Stomach (tissue), 9 donors: ENCODE data around the gene NRL. TPM values are rescaled to one million over a fixed set of nuclear protein-coding genes. Genes with fewer than 3 reads are reported as not detected.

Experiments used
- DNase-seq, 2 donors: peaks; one replicate each; pipeline versions ENCODE4 v3.0.0 to v3.0.0-alpha.2; 2013 to 2019
- H3K27ac ChIP-seq, 5 donors: fragments of 200-600 bp in 4 of 5; sonication (generic) in 4 of 5; one replicate each; pipeline ENCODE4 v1.5.1; 2013 to 2019; ENCODE audit warnings: mild to moderate bottlenecking in 1 of 5, moderate library complexity in 1 of 5
- H3K27me3 ChIP-seq, 3 donors: fragments of 200-600 bp; sonication (generic); one replicate each; pipeline ENCODE4 v1.5.1; 2017 to 2019; ENCODE audit warnings: mixed run types in 1 of 3
- H3K36me3 ChIP-seq, 4 donors: fragments of 200-600 bp; sonication (generic); 1 replicate in 3 of 4; 2 replicates in 1 of 4; pipeline ENCODE4 v1.5.1; 2016 to 2019
- H3K4me1 ChIP-seq, 4 donors: fragments of 200-600 bp; sonication (generic); one replicate each; pipeline ENCODE4 v1.5.1; 2016 to 2019
- H3K4me3 ChIP-seq, 4 donors: fragments of 200-600 bp; sonication (generic) in 3 of 4; one replicate each; pipeline ENCODE4 v1.5.1; 2016 to 2019; ENCODE audit warnings: mild to moderate bottlenecking in 1 of 4
- H3K9me3 ChIP-seq, 4 donors: fragments of 200-600 bp; sonication (generic); one replicate each; pipeline ENCODE4 v1.5.1; 2016 to 2019
- CTCF ChIP-seq, 7 experiments: fragments of 450-650 bp in 4 of 7; fragments of 200-600 bp in 3 of 7; sonication (generic) in 3 of 7; IDR thresholded peaks; one replicate each; pipeline ENCODE4 v1.5.1; 2016 to 2019; ENCODE audit warnings: antibody characterized with exemption in 7 of 7, control low read depth in 2 of 7, mild to moderate bottlenecking in 1 of 7
- EP300 ChIP-seq: sonication (generic); formaldehyde crosslinking; IDR thresholded peaks from one replicate; pipeline ENCODE4 v1.6.1; 2017; ENCODE audit warnings: antibody characterized with exemption
- POLR2A ChIP-seq, 4 donors: fragments of 450-650 bp; IDR thresholded peaks; one replicate each; pipeline ENCODE4 v1.6.1; 2016; ENCODE audit warnings: antibody characterized with exemption in 4 of 4, control low read depth in 2 of 4, mild to moderate bottlenecking in 1 of 4, moderate library complexity in 1 of 4
- POLR2AphosphoS5 ChIP-seq, 3 donors: sonication (generic); formaldehyde crosslinking; IDR thresholded peaks; one replicate each; pipeline ENCODE4 v1.6.1; 2016; ENCODE audit warnings: antibody characterized with exemption in 3 of 3
- WGBS, 5 donors: extraction: QIAGEN DNeasy Blood & Tissue Kit in 3 of 5; methylation state at CpG; one replicate each; pipeline versions ENCODE4 v1.1.5 to v1.1.7; 2013 to 2018; 5-methylcytosine and 5-hydroxymethylcytosine counted together
- intact Hi-C: fragments of 100-400 bp; cut with DNase I; formaldehyde crosslinking; loops from one replicate; pipeline ENCODE4 v1.15.1; 2023; ENCODE audit warnings: low total_unique reads
- polyA plus RNA-seq, 3 donors: library from polyadenylated mRNA; stranded (reverse); fragments of 200-250 nt; gene quantifications; one replicate each; pipeline ENCODE4 v1.2.3, GENCODE V29; 2013
- total RNA-seq, 5 donors: library from RNA; depleted of rRNA; stranded (reverse); fragments of >200 nt; gene quantifications; one replicate each; pipeline versions ENCODE4 v1.1.0 to v1.2.3, GENCODE V29; 2014 to 2016
- donor health status: healthy with polysubstance abuse.
- donor health status: Bipolar disorder and iron deficiency.
- donor health status: healthy.

NRL gene
- total and polyA plus RNA-seq, 8 donors, result 0.92 to 69.2 (median 1.3) TPM; not detected in 1

GRCh38 chr14:24064091-24064795 lies 50.5 kb downstream of the NRL start:
- Histone ChIP-seq H3K9me3 (no peaks in the 10 kb centered on the region), H3K4me1 (no peaks in the 10 kb centered on the region), H3K27ac (no peak overlapping the region), H3K36me3 (no peaks in the 10 kb centered on the region), H3K4me3 (no peak overlapping the region), H3K27me3 (no peaks in the 10 kb centered on the region)
- TF ChIP-seq CTCF (IDR thresholded peaks at IDR 0.05) (no peak), POLR2AphosphoS5 (IDR thresholded peaks at IDR 0.05) (no peak), POLR2A (IDR thresholded peaks at IDR 0.05) (no peak), EP300 (no peak)
- 76 to 92% (median 84%) methylated on average over 7 of the region's 7 CpGs for WGBS, 5 donors
- intact Hi-C loops, result no loop called here
- no peak for DNase-seq

GRCh38 chr14:24063263-24063836 lies 51.4 kb downstream of the NRL start:
- H3K9me3 ChIP-seq, result no peaks in the 10 kb centered on the region
- H3K4me1 ChIP-seq, result peaks cover 0 to 3% (median 0%) of the 10 kb centered on the region in 4 donors
- no peak for TF ChIP-seq POLR2AphosphoS5 (IDR thresholded peaks at IDR 0.05)
- no peak for TF ChIP-seq CTCF (IDR thresholded peaks at IDR 0.05)
- TF ChIP-seq POLR2A (IDR thresholded peaks at IDR 0.05), result no peak
- no peak for TF ChIP-seq EP300
- intact Hi-C loops, result no loop called here
- H3K36me3 ChIP-seq, result no peaks in the 10 kb centered on the region
- H3K4me3 ChIP-seq, result no peak overlapping the region
- 69 to 92% (median 78%) methylated on average over 4 of the region's 4 CpGs for WGBS, 5 donors
- H3K27ac ChIP-seq, result no peak overlapping the region
- DNase-seq, result no peak
- H3K27me3 ChIP-seq, result no peaks in the 10 kb centered on the region

GRCh38 chr14:24062216-24062980 lies 52.4 kb downstream of the NRL start:
- Histone ChIP-seq H3K36me3 (no peaks in the 10 kb centered on the region), H3K4me3 (no peak overlapping the region), H3K9me3 (no peaks in the 10 kb centered on the region), H3K27ac (no peak overlapping the region), H3K4me1 (peaks cover 0 to 7% (median 0%) of the 10 kb centered on the region in 4 donors), H3K27me3 (peaks cover 0 to 6% (median 0%) of the 10 kb centered on the region in 3 donors)
- DNase-seq, result no peak
- intact Hi-C loops, result no loop called here
- WGBS, 5 donors, result 82 to 92% (median 88%) methylated on average over 13 to 14 of the region's 14 CpGs
- no peak for TF ChIP-seq CTCF (IDR thresholded peaks at IDR 0.05)
- TF ChIP-seq EP300, result no peak
- no peak for TF ChIP-seq POLR2AphosphoS5 (IDR thresholded peaks at IDR 0.05)
- no peak for TF ChIP-seq POLR2A (IDR thresholded peaks at IDR 0.05)
